ENCODE results near the gene SLTM.
A peak's percentile ranks its signal among the peaks of the same experiment; 100 is the strongest.

SLTM gene

GRCh38 chr15:58980351-58980939, 47.0 kb upstream of the SLTM start:
- no peaks in the 10 kb centered on the region for H3K79me2 ChIP-seq (ENCODE audit: control insufficient read depth, low read length)
- peak; percentile 50 for TF ChIP-seq CTCF (IDR thresholded peaks at IDR 0.05; ENCODE audit: low read depth, low read length, poor library complexity, severe bottlenecking)
- TF ChIP-seq EZH2phosphoT487 (IDR thresholded peaks at IDR 0.05; ENCODE audit: borderline replicate concordance, low read length), result no peak
- no peaks in the 10 kb centered on the region for H4K20me1 ChIP-seq (ENCODE audit: control insufficient read depth, insufficient read depth, low read depth, low read length)
- H3K9me2 ChIP-seq (replicated peaks; ENCODE audit: control insufficient read depth, low read length), result no peaks in the 10 kb centered on the region
- H3K27ac ChIP-seq (ENCODE audit: low read depth, low read length), result no peak overlapping the region
- 0 out of 2 replicates have a peak, but pooled peaks cover 2% of the 10 kb centered on the region for H3K27me3 ChIP-seq (ENCODE audit: control insufficient read depth, low read length)
- H3K36me3 ChIP-seq (ENCODE audit: control insufficient read depth, low read length), result no peaks in the 10 kb centered on the region
- peaks cover 5% of the 10 kb centered on the region; the same call in 1 of the 2 replicates for H3F3A ChIP-seq (ENCODE audit: control insufficient read depth, insufficient read depth)
- peak overlapping the region; percentile 20 for H3K4me2 ChIP-seq (ENCODE audit: low read length)
- H3K4me1 ChIP-seq (ENCODE audit: control insufficient read depth, low read length), result peaks cover 40% of the 10 kb centered on the region
- no peaks in the 10 kb centered on the region for H3K9me3 ChIP-seq (ENCODE audit: control insufficient read depth, insufficient read depth, low read length)
- no peak overlapping the region for H3K4me3 ChIP-seq (ENCODE audit: low read length)

GRCh38 chr15:58977887-58978286, 44.4 kb upstream of the SLTM start:
- H3K4me2 ChIP-seq (ENCODE audit: low read length), result no peak overlapping the region
- H3K9me2 ChIP-seq (replicated peaks; ENCODE audit: control insufficient read depth, low read length), result no peaks in the 10 kb centered on the region
- H3K9me3 ChIP-seq (ENCODE audit: control insufficient read depth, insufficient read depth, low read length), result no peaks in the 10 kb centered on the region
- H3K27me3 ChIP-seq (ENCODE audit: control insufficient read depth, low read length), result no peaks in the 10 kb centered on the region
- H3K36me3 ChIP-seq (ENCODE audit: control insufficient read depth, low read length), result no peaks in the 10 kb centered on the region
- H3K4me3 ChIP-seq (ENCODE audit: low read length), result no peak overlapping the region
- TF ChIP-seq CTCF (IDR thresholded peaks at IDR 0.05; ENCODE audit: low read depth, low read length, poor library complexity, severe bottlenecking), result no peak
- TF ChIP-seq EZH2phosphoT487 (IDR thresholded peaks at IDR 0.05; ENCODE audit: borderline replicate concordance, low read length), result no peak
- H3K4me1 ChIP-seq (ENCODE audit: control insufficient read depth, low read length), result peaks cover 52% of the 10 kb centered on the region
- H3F3A ChIP-seq (ENCODE audit: control insufficient read depth, insufficient read depth), result peaks cover 5% of the 10 kb centered on the region; the same call in 1 of the 2 replicates
- H3K79me2 ChIP-seq (ENCODE audit: control insufficient read depth, low read length), result no peaks in the 10 kb centered on the region
- H3K27ac ChIP-seq (ENCODE audit: low read depth, low read length), result no peak overlapping the region
- H4K20me1 ChIP-seq (ENCODE audit: control insufficient read depth, insufficient read depth, low read depth, low read length), result no peaks in the 10 kb centered on the region

- no peak overlapping the region for H3K27ac ChIP-seq (ENCODE audit: low read depth, low read length)
- H3F3A ChIP-seq (ENCODE audit: control insufficient read depth, insufficient read depth), result no peaks in the 10 kb centered on the region
- no peaks in the 10 kb centered on the region for H3K36me3 ChIP-seq (ENCODE audit: control insufficient read depth, low read length)
- no peaks in the 10 kb centered on the region for H3K79me2 ChIP-seq (ENCODE audit: control insufficient read depth, low read length)
- H3K27me3 ChIP-seq (ENCODE audit: control insufficient read depth, low read length), result peaks cover 4% of the 10 kb centered on the region; the same call in 1 of the 2 replicates
- no peak overlapping the region for H3K4me2 ChIP-seq (ENCODE audit: low read length)
- no peaks in the 10 kb centered on the region for H3K9me2 ChIP-seq (replicated peaks; ENCODE audit: control insufficient read depth, low read length)
- no peak for TF ChIP-seq CTCF (IDR thresholded peaks at IDR 0.05; ENCODE audit: low read depth, low read length, poor library complexity, severe bottlenecking)
- TF ChIP-seq EZH2phosphoT487 (IDR thresholded peaks at IDR 0.05; ENCODE audit: borderline replicate concordance, low read length), result no peak
- H3K4me1 ChIP-seq (ENCODE audit: control insufficient read depth, low read length), result no peaks in the 10 kb centered on the region
- H3K4me3 ChIP-seq (ENCODE audit: low read length), result no peak overlapping the region
- H4K20me1 ChIP-seq (ENCODE audit: control insufficient read depth, insufficient read depth, low read depth, low read length), result no peaks in the 10 kb centered on the region
- H3K9me3 ChIP-seq (ENCODE audit: control insufficient read depth, insufficient read depth, low read length), result no peaks in the 10 kb centered on the region
Observed at GRCh38 chr15:58967479-58967878, 34.0 kb upstream of the SLTM start.

Measured in DOHH2 (cell line).